GM18511 (cell line): ENCODE measurements around the gene PIGR.

ENCODE experiments used
- ATAC-seq: cut with Tn5 transposase; IDR thresholded peaks from one replicate; pipeline ENCODE4 v1.9.1; 2021; ENCODE audit warnings: mild to moderate bottlenecking, moderate library complexity; ENCODE audit not compliant: unreplicated experiment

Gene PIGR

GRCh38 chr1:206961668-206962067, 15.4 kb upstream of the PIGR start:
- ATAC-seq, result no peak

GRCh38 chr1:206960676-206961386, 14.6 kb upstream of the PIGR start:
- no peak for ATAC-seq

GRCh38 chr1:206958144-206958543, 11.9 kb upstream of the PIGR start:
- ATAC-seq, result no peak

GRCh38 chr1:206957639-206958038, 11.4 kb upstream of the PIGR start:
- ATAC-seq, result no peak

- peak; percentile 43 for ATAC-seq
Measured at GRCh38 chr1:206955476-206956451, 9.5 kb upstream of the PIGR start.

- ATAC-seq, result no peak
Measured at GRCh38 chr1:206954459-206955342, 8.4 kb upstream of the PIGR start.

- no peak for ATAC-seq
Measured at GRCh38 chr1:206953626-206954025, 7.4 kb upstream of the PIGR start.

- no peak for ATAC-seq
Measured at GRCh38 chr1:206953126-206953525, 6.9 kb upstream of the PIGR start.

- ATAC-seq, result peak; percentile 47
Measured at GRCh38 chr1:206952171-206952570, 5.9 kb upstream of the PIGR start.

- ATAC-seq, result peak; percentile 51
Measured at GRCh38 chr1:206951318-206952100, 5.2 kb upstream of the PIGR start.

- no peak for ATAC-seq
Measured at GRCh38 chr1:206949641-206950040, 3.4 kb upstream of the PIGR start.

GRCh38 chr1:206949208-206949607, 2.9 kb upstream of the PIGR start:
- no peak for ATAC-seq

- no peak for ATAC-seq
Measured at GRCh38 chr1:206947255-206947654, 989 bp upstream of the PIGR start.

- ATAC-seq, result no peak
Measured at GRCh38 chr1:206945779-206946178, 487 bp downstream of the PIGR start.

- no peak for ATAC-seq
Measured at GRCh38 chr1:206944703-206945102, 1.6 kb downstream of the PIGR start.

- ATAC-seq, result no peak
Measured at GRCh38 chr1:206941766-206942418, 4.4 kb downstream of the PIGR start.

GRCh38 chr1:206940588-206940936, 5.7 kb downstream of the PIGR start:
- no peak for ATAC-seq

GRCh38 chr1:206939841-206940587, 6.3 kb downstream of the PIGR start:
- ATAC-seq, result no peak

GRCh38 chr1:206939131-206939530, 7.1 kb downstream of the PIGR start:
- ATAC-seq, result no peak
